Measurements from ENCODE around the gene NOVA1. TPM values are rescaled to one million over a fixed set of nuclear protein-coding genes. Genes with fewer than 3 reads are reported as not detected.

Gene NOVA1
- polyA plus RNA-seq, 2 of the 4 experiments (the other 2 are of a cell fraction) = 5.1 to 9.8 TPM

DNA sequence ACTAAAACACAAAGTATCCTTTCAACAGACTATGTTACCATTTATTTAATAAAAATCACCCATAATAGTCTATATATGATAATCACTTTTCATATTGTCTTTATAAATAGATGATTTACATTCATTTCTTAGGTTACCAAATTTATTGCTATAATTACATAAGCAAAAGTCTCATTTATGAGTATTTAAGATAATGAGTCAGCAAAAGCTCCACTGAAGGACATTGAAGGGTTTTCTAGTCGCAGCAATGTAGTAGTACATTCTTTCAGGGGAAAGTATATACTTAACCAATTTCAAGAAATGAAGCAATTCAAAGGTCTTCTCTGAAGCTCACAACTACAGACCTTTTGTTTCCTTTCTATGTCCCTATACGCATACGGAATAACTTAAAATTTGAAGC lies 110.9 kb downstream of the NOVA1 start:
- WGBS (ENCODE audit: missing lambda C conversion rate) = 86% methylated on average over 3 of the region's 3 CpGs
- ATAC-seq (no peak), FAIRE-seq (no peak), DNase-seq (ENCODE audit: low read depth in 1 of 2, low spot score in 1 of 2) (no peak)
- no peak overlapping the region for H3K27ac ChIP-seq
- H3K4me2 ChIP-seq = no peak overlapping the region
- ChIA-PET POLR2A (no interaction called here), CTCF (no interaction called here)
- no peaks in the 10 kb centered on the region for H3K9me3 ChIP-seq
- H3K4me1 ChIP-seq = no peaks in the 10 kb centered on the region
- TF ChIP-seq MAFK (IDR thresholded peaks at IDR 0.05; ENCODE audit: partially characterized antibody) (peak; percentile 58), GATA3 (IDR thresholded peaks at IDR 0.05; ENCODE audit: borderline replicate concordance) (no peak)
- H3K4me3 ChIP-seq = no peak overlapping the region

GRCh38 chr14:26484562-26484961 lies 113.3 kb downstream of the NOVA1 start:
- TF ChIP-seq MAFK (IDR thresholded peaks at IDR 0.05; ENCODE audit: partially characterized antibody) (peak; percentile 3), POLR2AphosphoS2 (conservative IDR thresholded peaks at IDR 0.05; ENCODE audit: low read length) (no peak)
- WGBS (ENCODE audit: missing lambda C conversion rate) = 89% methylated on average over 2 of the region's 2 CpGs
- CTCF ChIA-PET = no interaction called here
- H3K4me3 ChIP-seq = no peak overlapping the region
- no peaks in the 10 kb centered on the region for H3K4me1 ChIP-seq
- ATAC-seq = no peak
- FAIRE-seq = no peak
- POLR2A ChIA-PET = no interaction called here
- no peak overlapping the region for H3K27ac ChIP-seq
- H3K9me3 ChIP-seq = no peaks in the 10 kb centered on the region
- no peak for DNase-seq (ENCODE audit: low read depth in 1 of 2, low spot score in 1 of 2)
- no peak overlapping the region for H3K4me2 ChIP-seq

DNA sequence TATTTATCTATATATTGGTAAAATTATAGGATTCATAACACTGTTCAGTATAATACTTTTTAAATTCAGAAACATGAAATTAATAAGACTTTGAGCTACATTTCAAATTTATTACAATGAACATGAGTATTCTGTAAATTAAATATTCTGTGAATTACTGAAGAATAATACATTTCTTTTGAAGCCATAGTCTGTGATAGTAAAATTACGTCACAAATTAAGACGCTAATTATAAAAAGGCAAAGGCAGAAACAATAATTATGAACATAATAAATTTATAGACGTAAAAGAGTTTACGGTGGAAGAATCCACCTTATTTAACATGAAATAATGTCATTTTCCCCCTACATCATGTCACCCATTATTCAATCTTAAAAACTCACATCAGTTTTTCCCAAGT lies 118.9 kb downstream of the NOVA1 start:
- H3K4me1 ChIP-seq = no peaks in the 10 kb centered on the region
- H3K4me3 ChIP-seq = no peak overlapping the region
- H3K9me3 ChIP-seq = no peaks in the 10 kb centered on the region
- DNase-seq (ENCODE audit: low read depth in 1 of 2, low spot score in 1 of 2) = no peak
- no peak overlapping the region for H3K4me2 ChIP-seq
- no peak for ATAC-seq
- no peak for FAIRE-seq
- ChIA-PET CTCF (no interaction called here), POLR2A (no interaction called here)
- 93% methylated on average over 4 of the region's 4 CpGs for WGBS (ENCODE audit: missing lambda C conversion rate)
- no peak overlapping the region for H3K27ac ChIP-seq
- no peak for TF ChIP-seq HDAC2 (IDR thresholded peaks at IDR 0.05)
- no peak for TF ChIP-seq CHD4 (IDR thresholded peaks at IDR 0.05; ENCODE audit: borderline replicate concordance)
- no peak for TF ChIP-seq MAX (IDR thresholded peaks at IDR 0.05)
- TF ChIP-seq PHF8 (IDR thresholded peaks at IDR 0.05; ENCODE audit: borderline replicate concordance, low read depth) = no peak
- TF ChIP-seq, protein P1, sequence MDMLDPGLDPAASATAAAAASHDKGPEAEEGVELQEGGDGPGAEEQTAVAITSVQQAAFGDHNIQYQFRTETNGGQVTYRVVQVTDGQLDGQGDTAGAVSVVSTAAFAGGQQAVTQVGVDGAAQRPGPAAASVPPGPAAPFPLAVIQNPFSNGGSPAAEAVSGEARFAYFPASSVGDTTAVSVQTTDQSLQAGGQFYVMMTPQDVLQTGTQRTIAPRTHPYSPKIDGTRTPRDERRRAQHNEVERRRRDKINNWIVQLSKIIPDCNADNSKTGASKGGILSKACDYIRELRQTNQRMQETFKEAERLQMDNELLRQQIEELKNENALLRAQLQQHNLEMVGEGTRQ (IDR thresholded peaks at IDR 0.05) = no peak
- no peak for TF ChIP-seq HEYL (CRISPR knock-in tag; IDR thresholded peaks at IDR 0.05)
- no peak for TF ChIP-seq ESRRA (IDR thresholded peaks at IDR 0.05; ENCODE audit: borderline replicate concordance, low read length)
- TF ChIP-seq CBX8 (IDR thresholded peaks at IDR 0.05) = no peak
- no peak for TF ChIP-seq BCL3 (IDR thresholded peaks at IDR 0.05)
- no peak for TF ChIP-seq ZFP36 (IDR thresholded peaks at IDR 0.05; ENCODE audit: borderline replicate concordance, partially characterized antibody)

GRCh38 chr14:26466862-26467261 lies 131.0 kb downstream of the NOVA1 start:
- ATAC-seq (no peak), FAIRE-seq (no peak), DNase-seq (ENCODE audit: low read depth in 1 of 2, low spot score in 1 of 2) (no peak)
- Histone ChIP-seq H3K27ac (no peak overlapping the region), H3K9me3 (no peaks in the 10 kb centered on the region), H3K4me3 (no peak overlapping the region), H3K4me2 (no peak overlapping the region), H3K4me1 (no peaks in the 10 kb centered on the region)
- WGBS (ENCODE audit: missing lambda C conversion rate) = 42% methylated on average over 1 of the region's 1 CpG
- ChIA-PET CTCF (no interaction called here), POLR2A (no interaction called here)
- TF ChIP-seq BHLHE40 (IDR thresholded peaks at IDR 0.05; ENCODE audit: low read depth, low read length) (no peak), MAFK (IDR thresholded peaks at IDR 0.05; ENCODE audit: partially characterized antibody) (peak; percentile 38), NPAS2 (CRISPR knock-in tag; IDR thresholded peaks at IDR 0.05; ENCODE audit: borderline replicate concordance) (no peak)
- TF ChIP-seq, protein P2, sequence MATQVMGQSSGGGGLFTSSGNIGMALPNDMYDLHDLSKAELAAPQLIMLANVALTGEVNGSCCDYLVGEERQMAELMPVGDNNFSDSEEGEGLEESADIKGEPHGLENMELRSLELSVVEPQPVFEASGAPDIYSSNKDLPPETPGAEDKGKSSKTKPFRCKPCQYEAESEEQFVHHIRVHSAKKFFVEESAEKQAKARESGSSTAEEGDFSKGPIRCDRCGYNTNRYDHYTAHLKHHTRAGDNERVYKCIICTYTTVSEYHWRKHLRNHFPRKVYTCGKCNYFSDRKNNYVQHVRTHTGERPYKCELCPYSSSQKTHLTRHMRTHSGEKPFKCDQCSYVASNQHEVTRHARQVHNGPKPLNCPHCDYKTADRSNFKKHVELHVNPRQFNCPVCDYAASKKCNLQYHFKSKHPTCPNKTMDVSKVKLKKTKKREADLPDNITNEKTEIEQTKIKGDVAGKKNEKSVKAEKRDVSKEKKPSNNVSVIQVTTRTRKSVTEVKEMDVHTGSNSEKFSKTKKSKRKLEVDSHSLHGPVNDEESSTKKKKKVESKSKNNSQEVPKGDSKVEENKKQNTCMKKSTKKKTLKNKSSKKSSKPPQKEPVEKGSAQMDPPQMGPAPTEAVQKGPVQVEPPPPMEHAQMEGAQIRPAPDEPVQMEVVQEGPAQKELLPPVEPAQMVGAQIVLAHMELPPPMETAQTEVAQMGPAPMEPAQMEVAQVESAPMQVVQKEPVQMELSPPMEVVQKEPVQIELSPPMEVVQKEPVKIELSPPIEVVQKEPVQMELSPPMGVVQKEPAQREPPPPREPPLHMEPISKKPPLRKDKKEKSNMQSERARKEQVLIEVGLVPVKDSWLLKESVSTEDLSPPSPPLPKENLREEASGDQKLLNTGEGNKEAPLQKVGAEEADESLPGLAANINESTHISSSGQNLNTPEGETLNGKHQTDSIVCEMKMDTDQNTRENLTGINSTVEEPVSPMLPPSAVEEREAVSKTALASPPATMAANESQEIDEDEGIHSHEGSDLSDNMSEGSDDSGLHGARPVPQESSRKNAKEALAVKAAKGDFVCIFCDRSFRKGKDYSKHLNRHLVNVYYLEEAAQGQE (IDR thresholded peaks at IDR 0.05) = no peak
